OCI-LY1 (cell line): ENCODE measurements around the gene RASGEF1C.

ENCODE experiments used
- H2AFZ ChIP-seq: fragments of 200-600 bp; sonication (generic), shearing (Covaris generic); 2 replicates; pipeline ENCODE4 v1.6.0; 2014; ENCODE audit warnings: antibody characterized with exemption, mild to moderate bottlenecking, low read length
- H3F3A ChIP-seq: fragments of 200-600 bp; sonication (generic), shearing (Covaris generic); 2 replicates; pipeline ENCODE4 v1.6.0; 2014; ENCODE audit warnings: mild to moderate bottlenecking, antibody characterized with exemption, low read length, moderate library complexity; ENCODE audit not compliant: insufficient read depth
- H3K27ac ChIP-seq: fragments of 200-600 bp; sonication (generic); 2 replicates; pipeline ENCODE4 v1.5.1; 2014; ENCODE audit warnings: low read length, mixed run types, mild to moderate bottlenecking, low read depth; ENCODE audit not compliant: poor library complexity, severe bottlenecking
- H3K27me3 ChIP-seq: fragments of 200-600 bp; sonication (generic); 2 replicates; pipeline ENCODE4 v1.6.0; 2014; ENCODE audit warnings: antibody characterized with exemption, mild to moderate bottlenecking, low read length, moderate library complexity; ENCODE audit not compliant: insufficient read depth
- H3K36me3 ChIP-seq: fragments of 200-600 bp; sonication (generic); 2 replicates; pipeline ENCODE4 v1.6.1; 2014; ENCODE audit warnings: mild to moderate bottlenecking, antibody characterized with exemption, low read length, moderate library complexity, mixed read lengths; ENCODE audit not compliant: insufficient read depth
- H3K4me1 ChIP-seq: fragments of 200-600 bp; sonication (generic); 2 replicates; pipeline ENCODE4 v1.5.1; 2014; ENCODE audit warnings: mild to moderate bottlenecking, low read length, moderate library complexity; ENCODE audit not compliant: insufficient read depth, severe bottlenecking
- H3K4me2 ChIP-seq: fragments of 200-600 bp; sonication (generic), shearing (Covaris generic); 2 replicates; pipeline ENCODE4 v1.6.1; 2014; ENCODE audit warnings: low read length
- H3K4me3 ChIP-seq: fragments of 200-600 bp; sonication (generic); 2 replicates; pipeline ENCODE4 v1.5.1; 2014; ENCODE audit warnings: low read length, low read depth, mild to moderate bottlenecking, mixed read lengths; ENCODE audit not compliant: poor library complexity, severe bottlenecking
- H3K79me2 ChIP-seq: fragments of 200-600 bp; shearing (Covaris generic); 2 replicates; pipeline ENCODE4 v1.6.1; 2016; ENCODE audit warnings: mixed run types, low read length, mixed read lengths; ENCODE audit not compliant: insufficient read depth
- H3K9ac ChIP-seq: fragments of 200-600 bp; sonication (generic), shearing (Covaris generic); 2 replicates; pipeline ENCODE4 v1.6.1; 2014; ENCODE audit warnings: mild to moderate bottlenecking, low read length, mixed read lengths
- H3K9me2 ChIP-seq: fragments of 200-600 bp; sonication (generic), shearing (Covaris generic); 2 replicates; pipeline ENCODE4 v1.6.1; 2014; ENCODE audit warnings: low read depth, mild to moderate bottlenecking, low read length, mixed read lengths
- H3K9me3 ChIP-seq: fragments of 200-600 bp; shearing (Covaris generic); 2 replicates; pipeline ENCODE4 v1.6.1; 2014; ENCODE audit warnings: low read length, mixed read lengths
- H4K20me1 ChIP-seq: fragments of 200-600 bp; sonication (generic), shearing (Covaris generic); 2 replicates; pipeline ENCODE4 v1.6.0; 2016; ENCODE audit warnings: mild to moderate bottlenecking, low read length; ENCODE audit not compliant: insufficient read depth
- EZH2 ChIP-seq: fragments of 200-600 bp; sonication (generic), shearing (Covaris generic); IDR thresholded peaks from 2 replicates; pipeline ENCODE4 v1.8.0; 2017; ENCODE audit warnings: borderline replicate concordance, mixed run types, mild to moderate bottlenecking, antibody characterized with exemption, low read length, moderate library complexity, mixed read lengths
- TF ChIP-seq, protein P1 (sequence below): fragments of 200-600 bp; sonication (generic), shearing (Covaris generic); IDR thresholded peaks from 2 replicates; pipeline ENCODE4 v1.5.1; 2017; ENCODE audit warnings: mild to moderate bottlenecking, antibody characterized with exemption, low read length, moderate library complexity, mixed read lengths

RASGEF1C gene

DNA sequence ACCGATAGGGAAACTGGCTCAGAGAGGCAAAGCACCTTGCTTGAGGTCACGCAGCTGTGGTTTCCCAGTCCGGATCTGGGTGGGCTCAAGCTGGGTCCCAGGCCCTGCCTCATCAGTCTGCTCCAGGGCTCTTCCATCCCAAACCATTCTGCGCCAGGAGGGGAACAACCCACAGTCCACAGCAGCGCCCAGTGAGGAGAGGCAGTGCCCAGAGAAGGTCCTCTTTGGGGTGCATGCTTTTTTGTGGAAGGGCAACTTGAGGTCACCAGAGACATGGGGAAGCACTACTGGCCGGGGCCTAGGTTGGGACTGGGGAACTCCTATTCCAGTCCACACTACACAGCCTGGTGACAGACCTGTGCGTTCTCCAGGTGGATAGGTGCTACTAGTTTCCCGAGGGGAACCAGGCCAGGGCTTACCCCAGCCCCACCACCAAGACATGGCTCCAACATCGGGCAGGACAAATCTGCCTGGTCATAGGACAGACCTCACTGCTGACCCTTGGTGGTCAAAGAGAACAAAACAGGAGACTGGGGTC is 75.0 kb downstream of the RASGEF1C start:
- Histone ChIP-seq H3K79me2 (no peaks in the 10 kb centered on the region), H3K4me1 (no peaks in the 10 kb centered on the region), H3K27ac (no peak overlapping the region), H3K9me2 (no peaks in the 10 kb centered on the region), H3F3A (no peaks in the 10 kb centered on the region), H3K27me3 (0 out of 2 replicates have a peak, but pooled peaks cover 3% of the 10 kb centered on the region), H3K9me3 (no peaks in the 10 kb centered on the region), H3K36me3 (no peaks in the 10 kb centered on the region), H4K20me1 (no peaks in the 10 kb centered on the region), H2AFZ (no peak overlapping the region), H3K4me2 (no peak overlapping the region), H3K9ac (no peak overlapping the region), H3K4me3 (no peak overlapping the region)
- TF ChIP-seq, protein P1, sequence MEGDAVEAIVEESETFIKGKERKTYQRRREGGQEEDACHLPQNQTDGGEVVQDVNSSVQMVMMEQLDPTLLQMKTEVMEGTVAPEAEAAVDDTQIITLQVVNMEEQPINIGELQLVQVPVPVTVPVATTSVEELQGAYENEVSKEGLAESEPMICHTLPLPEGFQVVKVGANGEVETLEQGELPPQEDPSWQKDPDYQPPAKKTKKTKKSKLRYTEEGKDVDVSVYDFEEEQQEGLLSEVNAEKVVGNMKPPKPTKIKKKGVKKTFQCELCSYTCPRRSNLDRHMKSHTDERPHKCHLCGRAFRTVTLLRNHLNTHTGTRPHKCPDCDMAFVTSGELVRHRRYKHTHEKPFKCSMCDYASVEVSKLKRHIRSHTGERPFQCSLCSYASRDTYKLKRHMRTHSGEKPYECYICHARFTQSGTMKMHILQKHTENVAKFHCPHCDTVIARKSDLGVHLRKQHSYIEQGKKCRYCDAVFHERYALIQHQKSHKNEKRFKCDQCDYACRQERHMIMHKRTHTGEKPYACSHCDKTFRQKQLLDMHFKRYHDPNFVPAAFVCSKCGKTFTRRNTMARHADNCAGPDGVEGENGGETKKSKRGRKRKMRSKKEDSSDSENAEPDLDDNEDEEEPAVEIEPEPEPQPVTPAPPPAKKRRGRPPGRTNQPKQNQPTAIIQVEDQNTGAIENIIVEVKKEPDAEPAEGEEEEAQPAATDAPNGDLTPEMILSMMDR, result no peak
- no peak for TF ChIP-seq EZH2

DNA sequence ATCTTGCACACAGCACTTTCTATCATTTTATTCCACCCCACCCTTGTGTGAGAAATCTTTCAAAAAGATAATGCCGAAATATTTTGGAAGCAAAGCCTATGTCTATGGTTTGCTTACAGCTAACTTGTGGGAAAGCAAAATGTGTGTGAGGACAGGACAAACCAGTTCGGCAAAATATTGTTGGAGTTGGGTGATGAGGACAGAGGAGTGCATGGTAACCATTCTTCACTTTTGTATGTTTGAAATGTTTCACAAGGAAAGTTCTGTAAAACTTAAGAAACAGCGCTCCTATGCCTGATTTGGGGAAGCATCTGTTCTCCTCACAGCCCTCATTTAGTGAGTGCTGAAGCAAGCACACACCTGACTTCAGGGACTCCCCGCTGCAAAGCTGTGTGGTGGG is 75.5 kb downstream of the RASGEF1C start:
- Histone ChIP-seq H3K4me3 (no peak overlapping the region), H3K36me3 (no peaks in the 10 kb centered on the region), H3K27ac (no peak overlapping the region), H3K9ac (no peak overlapping the region), H3K9me2 (no peaks in the 10 kb centered on the region), H2AFZ (no peak overlapping the region), H3K79me2 (no peaks in the 10 kb centered on the region), H3K4me1 (no peaks in the 10 kb centered on the region), H3K9me3 (no peaks in the 10 kb centered on the region), H3K27me3 (0 out of 2 replicates have a peak, but pooled peaks cover 3% of the 10 kb centered on the region), H4K20me1 (no peaks in the 10 kb centered on the region), H3F3A (no peaks in the 10 kb centered on the region), H3K4me2 (no peak overlapping the region)
- TF ChIP-seq, protein P1, result no peak
- no peak for TF ChIP-seq EZH2

DNA sequence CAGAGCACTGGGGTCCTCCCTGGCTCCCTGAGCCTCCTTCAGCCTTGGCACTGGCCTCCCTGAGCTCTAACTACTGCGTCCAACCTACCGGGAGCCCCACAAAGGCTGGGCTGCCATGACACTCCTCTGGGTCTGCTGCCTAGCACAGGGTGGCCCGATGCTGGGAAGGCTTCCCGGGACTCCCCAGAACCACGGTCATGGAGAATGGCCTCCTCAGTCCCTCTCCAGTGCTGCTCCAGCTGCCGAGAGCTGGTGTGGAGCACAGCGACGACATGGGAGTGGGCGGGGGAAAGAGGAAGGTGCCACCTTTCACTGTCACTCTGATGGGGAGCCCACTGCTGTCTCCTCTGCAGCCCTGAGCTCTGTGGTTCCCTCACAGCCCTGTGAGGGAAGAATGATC is 76.0 kb downstream of the RASGEF1C start:
- Histone ChIP-seq H4K20me1 (no peaks in the 10 kb centered on the region), H3K79me2 (no peaks in the 10 kb centered on the region), H3K4me2 (no peak overlapping the region), H3F3A (no peaks in the 10 kb centered on the region), H3K9me3 (no peaks in the 10 kb centered on the region), H3K4me1 (no peaks in the 10 kb centered on the region), H2AFZ (no peak overlapping the region), H3K4me3 (no peak overlapping the region), H3K36me3 (no peaks in the 10 kb centered on the region), H3K27me3 (0 out of 2 replicates have a peak, but pooled peaks cover 3% of the 10 kb centered on the region), H3K9me2 (no peaks in the 10 kb centered on the region), H3K9ac (no peak overlapping the region), H3K27ac (no peak overlapping the region)
- no peak for TF ChIP-seq EZH2
- TF ChIP-seq, protein P1, result no peak
